HFFc6 (cell line): ENCODE data around the gene XRCC2. TPM values are rescaled to one million over a fixed set of nuclear protein-coding genes. Genes with fewer than 3 reads are reported as not detected.

Source experiments
- DNase-seq: peaks from one replicate; pipeline ENCODE4 v3.0.0-alpha.2; 2018
- H3K27ac Mint-ChIP-seq: 2 replicates; pipeline ENCODE4 v1.8.0; 2020; ENCODE audit warnings: mild to moderate bottlenecking, mixed read lengths
- H3K27me3 Mint-ChIP-seq: 2 replicates; pipeline ENCODE4 v1.8.0; 2021; ENCODE audit warnings: mild to moderate bottlenecking, moderate library complexity, mixed read lengths; ENCODE audit not compliant: insufficient read depth
- H3K36me3 Mint-ChIP-seq: 2 replicates; pipeline ENCODE4 v1.8.0; 2021; ENCODE audit warnings: low read depth, mixed read lengths
- H3K4me1 Mint-ChIP-seq: 2 replicates; pipeline ENCODE4 v1.8.0; 2020; ENCODE audit warnings: low read depth, mixed read lengths
- H3K4me3 Mint-ChIP-seq: 2 replicates; pipeline ENCODE4 v1.8.0; 2020; ENCODE audit warnings: mild to moderate bottlenecking, moderate library complexity, mixed read lengths
- H3K9me3 Mint-ChIP-seq: 2 replicates; pipeline ENCODE4 v1.8.0; 2020; ENCODE audit warnings: mild to moderate bottlenecking, mixed read lengths
- CTCF ChIP-seq: fragments of 200-600 bp; sonication (generic); IDR thresholded peaks from 2 replicates; pipeline ENCODE4 v1.5.0; 2021; ENCODE audit warnings: antibody characterized with exemption, mild to moderate bottlenecking
- total RNA-seq, 6 experiments: library from RNA; stranded (reverse); fragmentation: NEBNext Ultra II Directional; extraction: Animal tissue kit (Norgen Biotek cat#: 25700); gene quantifications; 2 replicates in 1 of 6; 3 replicates in 5 of 6; pipeline ENCODE4 v1.2.3, GENCODE V29; 2021

Gene XRCC2
- total RNA-seq, 6 experiments from 2014 or later, result 1.8 to 3.8 (median 3.4) TPM

- no peak for DNase-seq
- Mint-ChIP-seq H3K4me1 (peaks cover 11% of the 10 kb centered on the region; the same call in 1 of the 2 replicates), H3K9me3 (no peaks in the 10 kb centered on the region), H3K27ac (no peak overlapping the region), H3K27me3 (no peaks in the 10 kb centered on the region), H3K4me3 (no peak overlapping the region), H3K36me3 (peaks cover 3% of the 10 kb centered on the region; the same call in 1 of the 2 replicates)
- TF ChIP-seq CTCF, result no peak
Observed at GRCh38 chr7:152663148-152663740, 12.7 kb downstream of the XRCC2 start.

DNA sequence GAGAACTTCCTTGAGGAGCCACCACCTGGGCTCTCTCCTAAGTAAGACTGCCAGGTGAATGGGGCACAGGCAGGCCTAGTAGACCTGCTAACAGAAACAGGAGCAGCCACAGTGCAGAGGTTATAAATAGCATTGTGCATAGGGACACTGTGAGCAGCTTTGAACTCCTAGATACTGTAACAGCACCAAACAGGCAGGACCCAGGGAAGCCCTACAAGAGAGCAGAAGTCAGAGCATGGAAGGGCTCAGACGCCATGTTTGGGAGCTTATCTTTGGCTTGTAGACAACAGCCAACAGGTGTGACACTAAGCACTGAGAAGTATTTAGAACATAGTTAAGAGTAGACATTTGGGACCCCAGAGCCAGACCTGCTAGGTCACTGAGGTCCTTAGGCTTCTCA is 14.5 kb downstream of the XRCC2 start:
- no peak for TF ChIP-seq CTCF
- no peak overlapping the region for H3K4me3 Mint-ChIP-seq
- DNase-seq, result no peak
- no peaks in the 10 kb centered on the region for H3K27me3 Mint-ChIP-seq
- H3K9me3 Mint-ChIP-seq, result no peaks in the 10 kb centered on the region
- H3K36me3 Mint-ChIP-seq, result no peaks in the 10 kb centered on the region; the same call in 1 of the 2 replicates
- H3K27ac Mint-ChIP-seq, result no peak overlapping the region
- peaks cover 11% of the 10 kb centered on the region; the same call in 1 of the 2 replicates for H3K4me1 Mint-ChIP-seq

GRCh38 chr7:152660021-152660420 is 15.9 kb downstream of the XRCC2 start:
- no peak for TF ChIP-seq CTCF
- Mint-ChIP-seq H3K4me1 (peaks cover 10% of the 10 kb centered on the region; the same call in 1 of the 2 replicates), H3K36me3 (no peaks in the 10 kb centered on the region; the same call in 1 of the 2 replicates), H3K4me3 (no peak overlapping the region), H3K27me3 (no peaks in the 10 kb centered on the region), H3K27ac (no peak overlapping the region), H3K9me3 (no peaks in the 10 kb centered on the region)
- no peak for DNase-seq

DNA sequence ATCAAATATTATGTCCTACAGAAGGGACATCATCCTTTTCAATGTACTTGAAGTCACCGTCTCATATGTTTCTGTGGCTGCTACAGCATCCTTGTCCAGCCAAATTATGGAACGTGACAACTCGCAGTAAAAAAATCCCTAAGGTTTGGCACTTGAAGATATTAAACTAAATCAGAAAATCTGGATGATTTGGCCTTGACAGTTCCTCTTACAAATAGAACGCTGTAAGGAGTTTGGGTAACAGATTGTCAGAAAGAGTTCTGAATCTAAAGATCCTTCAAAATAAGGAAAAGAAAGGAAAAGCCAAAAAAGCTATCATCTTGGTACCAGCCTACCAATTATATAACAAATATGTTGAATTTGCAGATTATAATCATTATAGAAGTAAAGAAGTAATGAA is 21.0 kb downstream of the XRCC2 start:
- Mint-ChIP-seq H3K4me3 (no peak overlapping the region), H3K36me3 (peaks cover 11% of the 10 kb centered on the region), H3K4me1 (no peaks in the 10 kb centered on the region), H3K27ac (no peak overlapping the region), H3K27me3 (no peaks in the 10 kb centered on the region), H3K9me3 (no peaks in the 10 kb centered on the region)
- no peak for DNase-seq
- no peak for TF ChIP-seq CTCF

DNA sequence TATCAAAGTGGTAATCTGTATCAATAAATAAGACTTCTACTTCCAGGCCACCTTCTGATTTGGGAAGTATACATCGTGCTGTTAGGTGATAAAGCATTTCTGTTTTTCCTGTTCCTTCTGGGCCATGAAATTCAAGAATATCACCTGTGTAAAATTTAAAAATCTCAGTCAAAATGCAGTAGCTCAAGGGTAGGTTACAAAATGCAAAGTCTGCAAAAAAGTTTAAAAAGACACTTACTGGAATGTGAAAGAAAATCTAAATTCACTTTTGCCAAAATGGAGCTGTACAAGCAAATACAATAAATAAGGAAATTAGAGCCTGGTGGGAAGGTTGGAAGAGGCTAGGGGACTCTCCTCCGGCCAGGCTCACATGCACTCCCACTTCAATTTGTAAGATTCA is 26.7 kb downstream of the XRCC2 start:
- Mint-ChIP-seq H3K27ac (no peak overlapping the region), H3K36me3 (peaks cover 54% of the 10 kb centered on the region), H3K4me3 (no peak overlapping the region), H3K9me3 (no peaks in the 10 kb centered on the region; the same call in 1 of the 2 replicates), H3K27me3 (no peaks in the 10 kb centered on the region), H3K4me1 (no peaks in the 10 kb centered on the region)
- DNase-seq, result no peak
- no peak for TF ChIP-seq CTCF
